ENCODE measurements around the gene TSPAN4.

Gene TSPAN4

GRCh38 chr11:865462-866430, 23.1 kb downstream of the TSPAN4 start:
- no peak for DNase-seq (ENCODE audit: low spot score)

- no peak for DNase-seq (ENCODE audit: low spot score)
Observed at GRCh38 chr11:866481-866880, 23.8 kb downstream of the TSPAN4 start.

GRCh38 chr11:867856-868358, 25.3 kb downstream of the TSPAN4 start:
- no peak for DNase-seq (ENCODE audit: low spot score)

GRCh38 chr11:868394-868793, 25.7 kb downstream of the TSPAN4 start:
- no peak for DNase-seq (ENCODE audit: low spot score)

- DNase-seq (ENCODE audit: low spot score): no peak
Observed at GRCh38 chr11:868802-869201, 26.1 kb downstream of the TSPAN4 start.

- no peak for DNase-seq (ENCODE audit: low spot score)
Observed at GRCh38 chr11:869399-870126, 26.9 kb downstream of the TSPAN4 start.

- no peak for DNase-seq (ENCODE audit: low spot score)
Observed at GRCh38 chr11:870127-870413, 27.4 kb downstream of the TSPAN4 start.

- no peak for DNase-seq (ENCODE audit: low spot score)
Observed at GRCh38 chr11:870418-870817, 27.8 kb downstream of the TSPAN4 start.

- no peak for DNase-seq (ENCODE audit: low spot score)
Observed at GRCh38 chr11:871472-871871, 28.8 kb downstream of the TSPAN4 start.

- no peak for DNase-seq (ENCODE audit: low spot score)
Observed at GRCh38 chr11:872799-873198, 30.1 kb downstream of the TSPAN4 start.

- DNase-seq (ENCODE audit: low spot score): no peak
Observed at GRCh38 chr11:873706-874105, 31.1 kb downstream of the TSPAN4 start.

- DNase-seq (ENCODE audit: low spot score): no peak
Observed at GRCh38 chr11:875203-875602, 32.6 kb downstream of the TSPAN4 start.

GRCh38 chr11:875769-876301, 33.2 kb downstream of the TSPAN4 start:
- peak; percentile 53 for DNase-seq (ENCODE audit: low spot score)

GRCh38 chr11:876545-876944, 33.9 kb downstream of the TSPAN4 start:
- DNase-seq (ENCODE audit: low spot score): peak; percentile 62

- DNase-seq (ENCODE audit: low spot score): no peak
Observed at GRCh38 chr11:877565-877964, 34.9 kb downstream of the TSPAN4 start.

- DNase-seq (ENCODE audit: low spot score): no peak
Observed at GRCh38 chr11:880447-880846, 37.8 kb downstream of the TSPAN4 start.

GRCh38 chr11:882596-882995, 39.9 kb downstream of the TSPAN4 start:
- DNase-seq (ENCODE audit: low spot score): no peak

- no peak for DNase-seq (ENCODE audit: low spot score)
Observed at GRCh38 chr11:883527-883926, 40.9 kb downstream of the TSPAN4 start.

GRCh38 chr11:884578-885070, 42.0 kb downstream of the TSPAN4 start:
- DNase-seq (ENCODE audit: low spot score): no peak

- DNase-seq (ENCODE audit: low spot score): no peak
Observed at GRCh38 chr11:886568-886967, 43.9 kb downstream of the TSPAN4 start.

- no peak for DNase-seq (ENCODE audit: low spot score)
Observed at GRCh38 chr11:887589-887988, 44.9 kb downstream of the TSPAN4 start.

- no peak for DNase-seq (ENCODE audit: low spot score)
Observed at GRCh38 chr11:888310-889212, 45.9 kb downstream of the TSPAN4 start.

All from Ammon's horn (tissue), 1 donor.